GM10847 (cell line): ENCODE data around the gene DYNC2LI1.

Source experiments
- POLR2A ChIP-seq: IDR thresholded peaks from 2 replicates; pipeline ENCODE4 v1.6.1; 2011; ENCODE audit not compliant: insufficient read length; ENCODE audit errors: extremely low read depth

The DYNC2LI1 gene

DNA sequence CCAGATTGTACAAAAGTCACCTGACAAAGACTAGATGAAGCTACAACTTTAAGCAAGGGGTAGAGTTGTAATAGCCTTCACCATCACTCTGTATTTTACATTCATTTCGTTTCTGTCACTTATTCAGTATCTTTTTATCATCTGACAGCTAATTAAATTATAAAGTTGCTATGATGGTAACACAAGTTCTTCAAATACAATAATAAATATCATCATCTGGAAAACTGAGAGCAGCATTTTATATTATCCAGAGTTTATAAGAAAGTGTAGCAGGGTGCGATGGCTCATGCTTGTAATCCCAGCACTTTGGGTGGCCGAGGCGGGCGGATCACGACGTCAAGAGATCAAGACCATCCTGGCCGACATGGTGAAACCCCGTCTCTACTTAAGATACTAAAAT lies 21.1 kb downstream of the DYNC2LI1 start:
- TF ChIP-seq POLR2A: no peak

- TF ChIP-seq POLR2A: no peak
Observed at GRCh38 chr2:43796206-43796605, 22.4 kb downstream of the DYNC2LI1 start.

DNA sequence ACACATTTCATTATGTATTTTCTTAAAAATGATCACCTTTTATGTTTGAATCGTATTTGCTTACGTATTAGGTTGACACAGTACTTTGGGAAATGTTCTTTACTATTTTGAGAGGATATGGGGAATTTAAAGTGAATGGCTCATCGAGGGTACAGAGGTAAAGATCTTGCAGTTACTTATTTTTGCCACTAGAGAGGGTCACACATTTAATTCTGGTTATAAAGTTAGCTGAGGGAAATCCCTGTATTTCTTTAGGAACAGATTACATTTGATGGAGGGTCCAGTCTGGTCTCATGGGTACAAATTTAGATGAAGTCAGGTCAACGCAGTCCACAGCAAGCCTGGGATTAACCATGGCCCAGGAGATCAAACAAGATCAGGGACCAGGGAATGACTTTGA lies 24.5 kb downstream of the DYNC2LI1 start:
- no peak for TF ChIP-seq POLR2A

DNA sequence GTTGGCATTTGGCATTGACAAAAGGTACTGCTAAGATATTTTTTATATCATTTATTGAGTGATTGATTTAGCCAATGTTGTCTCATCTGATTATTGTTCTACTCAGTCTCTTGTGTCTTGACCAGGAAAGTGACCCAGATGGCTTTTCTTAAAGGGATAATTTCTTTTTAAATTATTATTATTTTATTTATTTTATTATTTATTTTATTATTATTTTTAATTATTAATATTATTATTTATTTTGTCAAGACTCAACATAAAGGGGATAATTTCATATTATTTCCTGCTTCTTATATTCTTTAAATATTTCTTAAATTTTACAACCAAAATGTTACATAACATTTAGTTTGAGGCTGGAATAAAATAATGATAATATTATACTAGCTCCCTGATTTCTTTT lies 27.1 kb downstream of the DYNC2LI1 start:
- TF ChIP-seq POLR2A: no peak

DNA sequence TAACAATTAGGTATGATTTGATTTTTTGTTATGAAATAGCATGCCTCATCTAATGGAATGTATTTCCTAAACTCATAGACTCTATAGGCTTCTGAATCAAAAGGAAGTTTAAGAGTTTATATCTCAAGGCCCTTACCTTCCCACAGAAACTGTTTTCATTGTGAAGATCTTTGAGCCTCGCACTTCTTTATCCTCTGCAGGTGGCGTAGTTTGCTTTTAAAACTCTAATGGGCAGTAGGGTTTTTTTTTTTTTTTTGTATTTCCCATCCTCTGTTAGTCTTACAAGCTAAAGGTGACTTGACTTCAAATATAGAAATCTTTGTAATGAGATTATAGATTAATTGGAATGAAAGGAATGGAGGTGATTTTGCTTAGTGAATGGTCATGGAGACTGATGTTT lies 28.3 kb downstream of the DYNC2LI1 start:
- no peak for TF ChIP-seq POLR2A

DNA sequence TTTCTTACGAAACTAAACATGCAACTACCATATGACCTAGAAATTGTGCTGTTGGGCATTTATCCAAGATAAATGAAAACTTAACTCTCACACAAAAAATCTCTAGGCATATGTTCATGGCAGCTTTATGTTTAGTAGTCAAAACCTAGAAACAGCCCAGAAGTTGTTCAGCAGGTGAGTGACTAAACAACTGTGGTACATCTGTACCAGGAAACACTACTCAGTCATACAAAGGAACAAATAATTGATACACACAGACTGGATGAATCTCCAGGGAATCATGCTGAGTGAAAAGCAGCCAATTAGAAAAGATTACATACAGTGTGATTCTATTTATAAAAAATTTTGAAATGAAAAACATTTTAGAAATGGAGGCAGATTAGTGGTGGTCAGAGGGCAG lies 29.3 kb downstream of the DYNC2LI1 start:
- TF ChIP-seq POLR2A: no peak

DNA sequence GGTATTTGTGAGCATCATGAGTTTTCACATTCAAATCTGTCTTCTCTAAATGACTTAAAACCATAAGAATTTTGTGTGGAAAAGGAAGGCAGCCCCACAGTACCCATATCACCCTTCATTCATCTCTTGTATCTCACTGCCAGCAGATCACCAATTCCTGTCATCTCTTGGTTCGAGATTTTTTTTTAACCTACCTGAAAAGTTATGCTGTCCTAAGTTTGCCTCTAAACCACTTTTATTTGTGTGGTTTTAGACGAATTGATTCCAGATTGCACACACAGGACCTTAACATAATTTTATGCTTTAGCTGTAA lies 32.8 kb downstream of the DYNC2LI1 start:
- TF ChIP-seq POLR2A: no peak

DNA sequence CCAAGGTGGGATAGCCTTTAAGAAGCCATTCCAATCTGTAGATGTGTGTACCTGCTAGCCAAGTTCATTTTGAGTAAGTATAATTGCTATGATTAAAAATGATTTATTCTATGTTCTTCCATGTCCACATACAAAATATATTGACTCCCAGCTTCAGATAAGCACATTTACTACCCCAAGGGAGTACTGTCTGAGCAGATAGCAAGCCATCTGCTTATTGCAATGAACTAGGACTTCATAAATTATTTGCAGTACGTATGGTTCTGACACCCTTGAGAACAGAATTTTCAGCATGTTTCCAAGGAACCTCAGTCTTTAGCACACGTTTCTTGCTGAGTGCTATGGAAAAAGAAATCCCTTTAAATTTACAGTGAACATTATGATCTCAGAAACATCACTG lies 36.6 kb downstream of the DYNC2LI1 start:
- TF ChIP-seq POLR2A: no peak

DNA sequence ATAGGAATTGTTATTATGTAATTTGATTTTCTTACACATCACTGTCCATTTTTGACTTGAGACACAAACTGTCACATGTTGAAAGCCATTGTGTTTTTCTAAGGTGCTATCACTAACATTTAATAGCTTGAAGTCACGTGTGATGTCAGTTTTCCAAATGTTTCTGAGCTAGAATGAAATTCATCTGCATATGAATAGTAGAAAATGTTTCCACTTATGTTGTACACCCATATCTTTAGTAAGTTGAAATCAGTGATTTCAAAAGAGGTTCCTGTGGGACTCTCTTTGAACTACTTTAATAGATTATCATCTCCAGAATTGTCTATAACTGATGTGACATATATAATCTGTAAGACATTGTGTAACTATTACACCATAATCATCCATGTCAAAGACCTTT lies 37.0 kb downstream of the DYNC2LI1 start:
- no peak for TF ChIP-seq POLR2A

GRCh38 chr2:43812006-43812405 lies 38.2 kb downstream of the DYNC2LI1 start:
- TF ChIP-seq POLR2A: no peak

GRCh38 chr2:43812947-43813346 lies 39.1 kb downstream of the DYNC2LI1 start:
- TF ChIP-seq POLR2A: no peak

- no peak for TF ChIP-seq POLR2A
Observed at GRCh38 chr2:43814711-43815110, 40.9 kb downstream of the DYNC2LI1 start.

DNA sequence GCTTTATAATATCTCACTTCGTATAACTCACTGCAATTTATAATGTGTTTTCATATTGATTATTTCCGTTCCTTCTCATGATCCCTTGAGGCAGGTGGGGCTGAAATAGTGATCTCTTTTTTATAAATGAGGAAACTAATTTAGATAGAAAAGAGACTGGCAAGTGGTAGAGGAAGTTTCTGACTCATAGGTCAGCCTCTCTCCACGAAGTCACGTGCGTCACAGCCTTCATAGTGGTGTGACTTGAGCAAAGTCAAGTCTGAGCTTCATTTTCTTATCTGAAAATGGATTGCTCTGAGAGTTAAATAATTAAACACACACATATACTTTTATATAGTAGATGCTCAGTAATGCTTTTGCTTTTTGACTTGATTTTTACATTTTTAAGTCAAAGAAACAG lies 44.9 kb downstream of the DYNC2LI1 start:
- no peak for TF ChIP-seq POLR2A

- TF ChIP-seq POLR2A: no peak
Observed at GRCh38 chr2:43819491-43820163, 45.8 kb downstream of the DYNC2LI1 start.

DNA sequence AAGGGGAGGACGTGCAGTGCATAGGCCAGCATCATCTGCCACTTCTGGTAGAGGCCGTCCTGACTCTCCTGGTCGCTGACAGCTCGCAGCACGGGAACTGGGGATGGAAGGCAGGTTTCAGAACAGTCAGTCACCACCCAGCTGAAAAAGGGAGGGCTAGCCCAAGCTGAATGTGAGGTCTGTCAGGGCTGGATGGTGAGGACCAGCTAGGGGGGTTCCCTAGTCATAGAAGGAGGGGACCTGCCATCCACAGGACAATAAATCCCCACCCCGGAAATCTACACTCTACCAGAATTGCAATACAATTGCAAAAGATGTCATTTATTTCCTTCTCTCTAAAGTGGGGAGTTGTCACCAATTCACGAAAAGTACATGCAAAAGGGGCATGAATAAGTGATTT lies 49.0 kb downstream of the DYNC2LI1 start:
- TF ChIP-seq POLR2A: no peak

DNA sequence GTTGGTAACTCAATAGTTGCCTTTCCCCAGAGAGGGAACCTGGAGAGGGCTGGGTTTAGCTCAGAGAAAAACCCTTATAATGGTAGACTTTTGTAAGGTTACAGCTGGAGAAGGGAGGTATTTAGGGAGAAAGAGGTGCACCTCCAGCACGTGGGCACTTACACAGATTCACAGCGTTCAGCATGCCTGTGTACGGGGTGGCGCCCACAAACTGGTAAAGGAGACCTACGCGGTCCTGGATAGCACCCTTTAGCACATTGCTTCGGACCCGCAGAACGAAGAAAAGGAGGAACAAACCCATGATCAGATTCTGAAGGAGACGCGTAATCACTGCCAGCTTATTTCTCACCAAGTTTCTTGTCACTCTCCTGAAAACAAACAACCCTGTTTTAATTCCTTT lies 49.9 kb downstream of the DYNC2LI1 start:
- TF ChIP-seq POLR2A: no peak

- TF ChIP-seq POLR2A: no peak
Observed at GRCh38 chr2:43824512-43824911, 50.7 kb downstream of the DYNC2LI1 start.

- no peak for TF ChIP-seq POLR2A
Observed at GRCh38 chr2:43824951-43825493, 51.2 kb downstream of the DYNC2LI1 start.

DNA sequence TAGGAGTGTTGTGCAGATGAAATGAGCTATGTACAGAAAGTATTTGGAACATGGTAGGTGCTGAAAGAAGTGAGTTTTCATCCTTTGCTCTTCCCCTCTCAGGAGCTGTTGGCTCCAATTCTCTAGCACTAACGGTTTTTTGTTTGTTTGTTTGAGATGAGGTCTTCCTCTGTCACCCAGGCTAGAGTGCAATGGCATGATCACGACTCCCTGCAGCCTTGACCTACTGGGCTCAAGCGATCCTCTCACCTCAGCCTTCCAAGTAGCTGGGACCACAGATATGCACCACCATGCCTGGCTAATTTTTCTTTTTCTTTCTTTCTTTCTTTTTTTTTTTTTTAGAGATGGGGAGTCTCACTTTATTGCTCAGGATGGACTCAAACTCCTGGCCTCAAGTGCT lies 52.0 kb downstream of the DYNC2LI1 start:
- no peak for TF ChIP-seq POLR2A
